Breast epithelium (tissue), 4 donors: ENCODE results near the gene CYTH4. TPM values are rescaled to one million over a fixed set of nuclear protein-coding genes. Genes with fewer than 3 reads are reported as not detected.

Experiments
- DNase-seq, 2 donors: peaks; one replicate each; pipeline ENCODE4 v3.0.0-alpha.2; 2019; ENCODE audit warnings: low spot score in 2 of 2
- H3K27ac ChIP-seq, 2 donors: fragments of 200-600 bp; sonication (generic) in 1 of 2; one replicate each; pipeline ENCODE4 v1.5.1; 2016 to 2019; ENCODE audit warnings: mild to moderate bottlenecking in 1 of 2
- H3K27me3 ChIP-seq, 2 donors: fragments of 200-600 bp; sonication (generic) in 1 of 2; one replicate each; pipeline versions ENCODE4 v1.5.1 to v1.6.0; 2017 to 2019; ENCODE audit warnings: control low read depth in 1 of 2, mild to moderate bottlenecking in 1 of 2
- H3K36me3 ChIP-seq: fragments of 200-600 bp; one replicate; pipeline ENCODE4 v1.5.1; 2019
- H3K4me1 ChIP-seq, 2 donors: fragments of 200-600 bp; sonication (generic); one replicate each; pipeline ENCODE4 v1.5.1; 2016 to 2019; ENCODE audit warnings: control low read depth in 1 of 2
- H3K4me3 ChIP-seq, 3 donors: fragments of 200-600 bp; sonication (generic); 1 replicate in 2 of 3; 2 replicates in 1 of 3; pipeline ENCODE4 v1.5.1; 2016 to 2019; ENCODE audit warnings: mild to moderate bottlenecking in 3 of 3, moderate library complexity in 2 of 3
- H3K9me3 ChIP-seq, 2 donors: fragments of 200-600 bp; sonication (generic) in 1 of 2; one replicate each; pipeline ENCODE4 v1.5.1; 2016 to 2019; ENCODE audit warnings: control low read depth in 1 of 2
- POLR2A ChIP-seq: fragments of 450-650 bp; IDR thresholded peaks from one replicate; pipeline ENCODE4 v1.6.1; 2016; ENCODE audit warnings: antibody characterized with exemption, mild to moderate bottlenecking, moderate library complexity
- POLR2AphosphoS5 ChIP-seq, 3 donors: sonication (generic); formaldehyde crosslinking; IDR thresholded peaks; one replicate each; pipeline ENCODE4 v1.6.1; 2017; ENCODE audit warnings: antibody characterized with exemption in 3 of 3
- intact Hi-C: fragments of 100-400 bp; cut with DNase I; formaldehyde crosslinking; loops from one replicate; pipeline ENCODE4 v1.15.1; 2023; ENCODE audit warnings: low total_unique reads
- total RNA-seq, 3 donors: library from RNA; depleted of rRNA; stranded (reverse); fragments of >200 nt; gene quantifications; one replicate each; pipeline ENCODE4 v1.1.0, GENCODE V29; 2016
- TF ChIP-seq, protein P1 (sequence below), 3 donors: fragments of 450-650 bp; IDR thresholded peaks; one replicate each; pipeline ENCODE4 v1.5.1; 2016 to 2017; ENCODE audit warnings: antibody characterized with exemption in 3 of 3, mild to moderate bottlenecking in 3 of 3, moderate library complexity in 3 of 3

Gene CYTH4
- total RNA-seq, 3 donors from 2014 or later, result 6.9 to 25.1 (median 10.5) TPM

DNA sequence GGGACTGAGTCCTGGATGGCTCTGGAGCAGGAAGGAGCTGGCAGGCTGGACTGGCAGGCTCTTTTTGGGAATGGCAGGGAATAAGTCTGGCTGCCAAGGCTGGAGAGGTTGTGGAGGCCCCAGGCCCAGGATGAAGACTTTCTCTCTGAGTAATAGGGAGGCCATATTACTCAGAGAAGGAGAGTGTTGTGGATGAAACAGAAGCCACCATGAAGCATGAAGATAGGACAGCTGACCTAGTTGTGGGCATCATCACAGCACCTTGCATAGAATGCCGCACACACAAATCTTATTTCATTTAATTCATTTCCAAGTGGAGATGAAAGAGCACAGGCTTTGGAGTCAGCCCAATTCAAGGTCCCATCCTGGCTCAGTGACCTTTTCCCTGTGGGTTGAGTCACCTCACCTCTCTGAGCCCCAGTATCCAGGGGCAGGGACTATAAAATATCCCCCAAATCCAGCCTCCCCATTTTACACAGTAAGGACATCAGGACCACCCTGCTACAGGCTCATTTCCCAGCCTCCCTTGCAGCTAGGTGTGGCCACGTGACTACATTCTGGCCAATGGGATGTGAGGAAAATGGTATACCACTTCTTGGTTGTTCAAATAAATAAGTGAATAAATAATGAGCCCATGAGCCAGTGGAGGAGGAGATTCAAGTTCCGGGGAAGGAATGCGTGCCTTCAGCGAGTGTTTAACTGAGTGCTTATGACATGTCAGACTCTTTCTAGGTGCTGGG is 9.4 kb downstream of the CYTH4 start:
- H3K9me3 ChIP-seq, result no peaks in the 10 kb centered on the region
- H3K4me3 ChIP-seq, result no peak overlapping the region
- no peak for TF ChIP-seq POLR2A
- TF ChIP-seq, protein P1, sequence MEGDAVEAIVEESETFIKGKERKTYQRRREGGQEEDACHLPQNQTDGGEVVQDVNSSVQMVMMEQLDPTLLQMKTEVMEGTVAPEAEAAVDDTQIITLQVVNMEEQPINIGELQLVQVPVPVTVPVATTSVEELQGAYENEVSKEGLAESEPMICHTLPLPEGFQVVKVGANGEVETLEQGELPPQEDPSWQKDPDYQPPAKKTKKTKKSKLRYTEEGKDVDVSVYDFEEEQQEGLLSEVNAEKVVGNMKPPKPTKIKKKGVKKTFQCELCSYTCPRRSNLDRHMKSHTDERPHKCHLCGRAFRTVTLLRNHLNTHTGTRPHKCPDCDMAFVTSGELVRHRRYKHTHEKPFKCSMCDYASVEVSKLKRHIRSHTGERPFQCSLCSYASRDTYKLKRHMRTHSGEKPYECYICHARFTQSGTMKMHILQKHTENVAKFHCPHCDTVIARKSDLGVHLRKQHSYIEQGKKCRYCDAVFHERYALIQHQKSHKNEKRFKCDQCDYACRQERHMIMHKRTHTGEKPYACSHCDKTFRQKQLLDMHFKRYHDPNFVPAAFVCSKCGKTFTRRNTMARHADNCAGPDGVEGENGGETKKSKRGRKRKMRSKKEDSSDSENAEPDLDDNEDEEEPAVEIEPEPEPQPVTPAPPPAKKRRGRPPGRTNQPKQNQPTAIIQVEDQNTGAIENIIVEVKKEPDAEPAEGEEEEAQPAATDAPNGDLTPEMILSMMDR (IDR thresholded peaks at IDR 0.05), result no peak
- TF ChIP-seq POLR2AphosphoS5 (IDR thresholded peaks at IDR 0.05), result no peak
- no peaks in the 10 kb centered on the region for H3K4me1 ChIP-seq
- no peaks in the 10 kb centered on the region for H3K36me3 ChIP-seq
- H3K27ac ChIP-seq, result no peak overlapping the region
- no peaks in the 10 kb centered on the region for H3K27me3 ChIP-seq
- DNase-seq, result no peak
- intact Hi-C loops, result no loop called here

DNA sequence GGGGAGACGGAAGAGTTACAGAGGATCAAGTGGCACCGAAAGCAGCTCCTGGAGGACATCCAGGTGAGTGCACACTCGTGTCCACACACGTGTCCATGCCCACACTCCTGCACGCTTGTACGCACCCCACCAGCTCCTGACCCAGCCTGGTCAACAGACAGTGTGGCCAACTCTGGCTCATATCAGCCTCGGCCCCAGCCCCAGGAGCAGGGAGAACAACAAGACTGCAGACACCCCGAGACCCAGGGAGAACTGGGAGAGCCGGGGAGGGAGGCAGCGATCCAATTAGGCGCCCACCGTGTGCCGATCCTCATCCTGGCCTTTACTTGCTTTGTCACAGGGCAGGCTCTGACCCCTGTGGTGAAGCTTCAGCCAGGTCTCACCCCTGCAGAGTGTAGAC is 10.3 kb downstream of the CYTH4 start:
- intact Hi-C loops, result no loop called here

DNA sequence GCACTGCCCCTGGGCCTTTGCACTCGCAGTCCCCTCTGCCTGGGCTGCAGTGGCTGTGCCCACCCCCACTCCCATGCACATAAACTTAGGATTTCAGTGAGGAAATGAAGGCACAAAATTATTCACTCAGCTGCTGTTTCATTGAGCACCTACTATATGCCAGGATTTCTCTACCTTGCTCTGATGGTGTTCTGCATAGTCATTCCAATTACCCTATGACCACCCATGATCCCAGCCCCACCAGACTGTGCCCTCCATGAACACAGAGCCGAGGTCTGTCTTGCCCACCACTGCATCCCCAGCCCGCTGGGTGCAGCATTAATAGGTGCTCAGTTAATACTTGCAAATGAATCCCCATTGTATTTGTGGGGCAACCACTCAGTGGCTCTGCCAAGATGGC is 10.9 kb downstream of the CYTH4 start:
- intact Hi-C loops, result no loop called here
- Histone ChIP-seq H3K27ac (no peak overlapping the region), H3K36me3 (no peaks in the 10 kb centered on the region), H3K9me3 (no peaks in the 10 kb centered on the region), H3K4me1 (no peaks in the 10 kb centered on the region), H3K4me3 (no peak overlapping the region), H3K27me3 (no peaks in the 10 kb centered on the region)
- TF ChIP-seq POLR2AphosphoS5 (IDR thresholded peaks at IDR 0.05) (no peak), POLR2A (no peak)
- TF ChIP-seq, protein P1 (IDR thresholded peaks at IDR 0.05), result no peak
- DNase-seq, result no peak

More for the DNA sequence above, 10.3 kb downstream of the CYTH4 start:
- H3K36me3 ChIP-seq, result no peaks in the 10 kb centered on the region
- no peaks in the 10 kb centered on the region for H3K27me3 ChIP-seq
- H3K4me1 ChIP-seq, result no peaks in the 10 kb centered on the region
- no peak overlapping the region for H3K4me3 ChIP-seq
- TF ChIP-seq POLR2A, result no peak
- no peak for TF ChIP-seq POLR2AphosphoS5 (IDR thresholded peaks at IDR 0.05)
- TF ChIP-seq, protein P1 (IDR thresholded peaks at IDR 0.05), result no peak
- H3K27ac ChIP-seq, result no peak overlapping the region
- DNase-seq, result no peak
- H3K9me3 ChIP-seq, result no peaks in the 10 kb centered on the region

DNA sequence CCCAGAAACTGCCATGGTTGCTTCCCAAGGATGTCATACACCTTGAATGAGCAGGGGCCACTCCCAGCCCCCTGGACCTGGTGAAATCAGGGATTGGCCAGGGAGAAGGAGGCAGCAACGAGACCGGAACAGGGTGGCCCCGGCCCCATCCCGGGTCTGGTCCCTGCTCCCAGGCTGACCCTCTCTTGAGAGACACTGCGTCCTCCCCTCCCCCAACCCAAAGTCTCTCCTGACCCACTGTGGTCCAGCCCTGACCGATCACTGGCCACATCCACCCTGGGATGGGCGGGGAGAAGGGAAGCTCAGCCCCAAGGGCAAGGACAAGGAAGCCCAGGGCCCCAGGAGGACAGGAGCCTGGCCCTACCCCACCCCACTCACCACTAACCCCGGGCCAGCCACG is 12.4 kb downstream of the CYTH4 start:
- Histone ChIP-seq H3K27me3 (no peaks in the 10 kb centered on the region), H3K4me1 (no peaks in the 10 kb centered on the region), H3K4me3 (no peak overlapping the region), H3K36me3 (no peaks in the 10 kb centered on the region), H3K9me3 (no peaks in the 10 kb centered on the region), H3K27ac (no peak overlapping the region)
- intact Hi-C loops, result no loop called here
- TF ChIP-seq, protein P1 (IDR thresholded peaks at IDR 0.05), result no peak
- TF ChIP-seq POLR2AphosphoS5 (IDR thresholded peaks at IDR 0.05) (no peak), POLR2A (no peak)
- DNase-seq, result no peak

DNA sequence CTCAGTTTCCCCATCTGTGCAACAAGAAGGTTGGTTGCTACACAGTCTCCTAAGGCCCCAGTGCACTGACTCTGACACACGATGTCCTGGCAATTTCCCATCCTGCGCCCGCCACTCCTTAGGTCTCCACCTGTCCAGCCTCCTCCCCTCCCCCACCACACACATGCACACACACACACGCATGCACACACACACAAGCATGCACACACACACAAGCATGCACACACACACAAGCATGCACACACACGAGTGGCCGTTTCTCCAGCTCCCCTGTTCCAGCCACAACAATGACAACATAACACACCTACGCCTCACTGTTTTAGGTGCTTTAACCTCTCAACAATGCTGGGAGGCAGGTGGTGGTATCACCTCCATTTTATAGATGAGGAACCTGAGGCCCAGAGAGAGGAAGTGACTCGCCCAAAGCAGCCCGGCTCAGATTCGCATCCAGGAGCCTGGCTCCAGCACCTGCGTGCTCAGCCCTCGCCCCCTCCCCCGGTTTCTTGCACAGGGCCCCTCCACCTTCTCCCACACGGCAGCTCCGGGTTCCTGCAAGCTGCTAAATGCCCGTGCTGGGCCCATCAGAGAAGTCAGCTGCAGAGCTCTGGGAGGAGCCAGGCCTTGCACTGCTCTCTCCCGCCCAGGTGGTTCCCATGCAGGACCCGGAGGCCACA is 13.0 kb downstream of the CYTH4 start:
- intact Hi-C loops, result no loop called here
- DNase-seq, result no peak
- H3K4me1 ChIP-seq, result no peaks in the 10 kb centered on the region
- no peak for TF ChIP-seq POLR2AphosphoS5 (IDR thresholded peaks at IDR 0.05)
- TF ChIP-seq POLR2A, result no peak
- TF ChIP-seq, protein P1 (IDR thresholded peaks at IDR 0.05), result no peak
- no peaks in the 10 kb centered on the region for H3K27me3 ChIP-seq
- H3K9me3 ChIP-seq, result no peaks in the 10 kb centered on the region
- H3K36me3 ChIP-seq, result no peaks in the 10 kb centered on the region
- no peak overlapping the region for H3K27ac ChIP-seq
- H3K4me3 ChIP-seq, result no peak overlapping the region
